HAP-1 (cell line): Measurements from ENCODE around the gene GPR32.

ENCODE experiments used
- DNase-seq, 2 experiments: peaks; one replicate each; pipeline ENCODE4 v3.0.0-alpha.2; 2016 to 2020; ENCODE audit warnings: low spot score in 2 of 2
- H3K27me3 ChIP-seq: fragments of 250-450 bp; sonication (Bioruptor Pico); 2 replicates; pipeline ENCODE4 v1.5.1; 2020; ENCODE audit warnings: low read depth, mild to moderate bottlenecking, moderate library complexity
- H3K36me3 ChIP-seq: fragments of 250-450 bp; sonication (Bioruptor Pico); replicated peaks from 2 replicates; pipeline ENCODE4 v1.5.1; 2020; ENCODE audit warnings: mild to moderate bottlenecking
- H3K4me1 ChIP-seq: fragments of 250-450 bp; sonication (Bioruptor Pico); 2 replicates; pipeline ENCODE4 v1.5.1; 2020; ENCODE audit warnings: mild to moderate bottlenecking
- H3K4me3 ChIP-seq: fragments of 250-450 bp; sonication (Bioruptor Pico); 2 replicates; pipeline ENCODE4 v1.5.1; 2020; ENCODE audit warnings: mild to moderate bottlenecking, moderate library complexity
- H3K9me3 ChIP-seq: fragments of 250-450 bp; sonication (Bioruptor Pico); 2 replicates; pipeline ENCODE4 v1.5.1; 2020; ENCODE audit warnings: mild to moderate bottlenecking, moderate library complexity
- in situ Hi-C: fragments of 300-500 bp; cut with MboI; formaldehyde crosslinking; loops from 3 replicates; pipeline ENCODE4 v1.14.3; 2020; ENCODE audit warnings: low sequenced_read_pairs, inconsistent platforms, mixed read lengths

GPR32 gene

DNA sequence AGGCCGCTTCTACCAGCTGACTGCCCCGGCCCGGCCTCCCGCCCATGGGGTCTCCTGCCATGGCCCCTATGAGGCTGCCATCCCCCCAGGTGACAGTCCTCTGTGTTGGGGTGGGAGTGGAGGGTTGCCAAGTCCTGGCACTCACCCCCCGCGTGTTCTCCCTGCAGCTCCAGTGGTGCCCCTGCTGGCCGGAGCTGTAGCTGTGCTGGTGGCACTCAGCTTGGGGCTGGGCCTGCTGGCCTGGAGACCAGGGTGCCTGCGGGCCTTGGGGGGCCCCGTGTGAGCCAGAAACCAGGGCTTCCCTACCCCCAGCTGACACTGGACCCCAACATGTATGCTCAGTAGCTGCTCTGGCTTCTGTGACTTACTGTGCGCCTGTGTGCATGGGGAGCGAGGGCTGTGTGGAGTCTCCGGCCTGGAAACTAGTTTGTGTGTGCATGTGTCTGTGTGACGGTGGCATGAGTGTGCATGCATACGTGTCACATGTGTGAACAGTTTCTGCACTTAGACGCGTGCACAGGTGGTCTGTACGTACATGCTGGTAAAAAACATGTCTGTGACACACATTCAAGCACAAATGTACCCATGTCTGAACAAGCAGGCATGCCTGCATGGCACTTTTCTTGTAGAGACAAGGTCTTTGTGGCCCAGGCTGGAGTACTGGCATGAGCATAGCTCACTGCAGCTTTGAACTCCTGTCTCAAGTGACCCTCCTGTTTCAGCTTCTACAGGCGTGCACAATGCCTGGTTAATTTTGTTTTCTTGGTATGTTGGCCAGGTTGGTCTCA lies 24.8 kb downstream of the GPR32 start:
- Histone ChIP-seq H3K36me3 (peaks cover 36% of the 10 kb centered on the region), H3K4me1 (no peaks in the 10 kb centered on the region), H3K4me3 (no peak overlapping the region), H3K9me3 (no peaks in the 10 kb centered on the region), H3K27me3 (no peaks in the 10 kb centered on the region)
- DNase-seq, result peak in 1 of 2 experiments; percentile 76
- in situ Hi-C loops, result no loop called here

DNA sequence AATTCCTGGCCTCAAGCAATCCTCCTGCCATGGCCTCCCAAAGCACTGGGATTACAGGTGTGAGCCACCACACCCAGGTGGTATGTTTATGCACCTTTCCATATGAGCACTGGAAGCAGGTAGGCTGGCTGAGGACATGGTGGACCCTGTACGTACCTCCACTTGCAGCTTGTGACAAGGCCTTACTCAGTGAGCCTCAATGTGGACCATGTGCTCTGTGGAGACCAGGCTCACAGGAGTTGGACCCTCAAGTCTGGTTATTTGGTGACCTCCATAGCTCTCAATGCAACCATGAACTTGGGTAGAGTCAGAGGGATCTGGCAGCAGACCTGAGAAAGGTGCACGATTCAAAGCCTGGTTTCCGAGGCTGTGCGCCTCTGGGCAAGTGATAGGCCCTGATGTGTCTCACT lies 25.4 kb downstream of the GPR32 start:
- in situ Hi-C loops, result no loop called here
- peaks cover under 1% of the 10 kb centered on the region; the same call in 1 of the 2 replicates for H3K4me1 ChIP-seq

DNA sequence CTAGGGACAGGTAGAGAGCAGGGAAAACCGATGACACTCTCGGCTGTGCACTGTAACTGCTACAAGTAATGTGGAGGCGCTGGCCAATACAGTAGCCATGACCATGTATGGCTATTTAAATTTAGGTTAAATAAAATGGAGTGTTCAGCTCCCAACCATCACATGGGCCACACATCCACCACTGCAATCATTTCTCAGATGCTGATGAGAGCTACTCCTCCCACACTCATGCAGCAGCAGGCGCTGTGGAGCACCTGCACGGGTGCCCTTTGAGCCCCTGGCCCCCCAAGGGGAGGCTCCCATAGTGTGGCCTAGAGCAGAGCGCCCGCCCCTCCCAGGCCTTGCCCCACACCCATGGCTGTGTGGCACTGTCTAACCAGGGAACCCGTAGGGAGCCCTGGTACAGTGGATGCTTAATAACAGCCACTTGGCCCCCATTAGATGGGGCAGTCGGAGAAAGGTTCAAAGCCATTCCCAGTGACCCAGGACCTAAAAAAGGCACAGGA lies 25.9 kb downstream of the GPR32 start:
- Histone ChIP-seq H3K9me3 (no peaks in the 10 kb centered on the region), H3K4me3 (no peak overlapping the region), H3K27me3 (no peaks in the 10 kb centered on the region), H3K4me1 (peaks cover 4% of the 10 kb centered on the region; the same call in 1 of the 2 replicates), H3K36me3 (peaks cover 46% of the 10 kb centered on the region)
- in situ Hi-C loops, result no loop called here
- peak in 1 of 2 experiments; percentile 57 for DNase-seq

More for the DNA sequence above, 25.4 kb downstream of the GPR32 start:
- no peaks in the 10 kb centered on the region for H3K9me3 ChIP-seq
- DNase-seq, result no peak
- H3K27me3 ChIP-seq, result no peaks in the 10 kb centered on the region
- no peak overlapping the region for H3K4me3 ChIP-seq
- H3K36me3 ChIP-seq, result peaks cover 40% of the 10 kb centered on the region

DNA sequence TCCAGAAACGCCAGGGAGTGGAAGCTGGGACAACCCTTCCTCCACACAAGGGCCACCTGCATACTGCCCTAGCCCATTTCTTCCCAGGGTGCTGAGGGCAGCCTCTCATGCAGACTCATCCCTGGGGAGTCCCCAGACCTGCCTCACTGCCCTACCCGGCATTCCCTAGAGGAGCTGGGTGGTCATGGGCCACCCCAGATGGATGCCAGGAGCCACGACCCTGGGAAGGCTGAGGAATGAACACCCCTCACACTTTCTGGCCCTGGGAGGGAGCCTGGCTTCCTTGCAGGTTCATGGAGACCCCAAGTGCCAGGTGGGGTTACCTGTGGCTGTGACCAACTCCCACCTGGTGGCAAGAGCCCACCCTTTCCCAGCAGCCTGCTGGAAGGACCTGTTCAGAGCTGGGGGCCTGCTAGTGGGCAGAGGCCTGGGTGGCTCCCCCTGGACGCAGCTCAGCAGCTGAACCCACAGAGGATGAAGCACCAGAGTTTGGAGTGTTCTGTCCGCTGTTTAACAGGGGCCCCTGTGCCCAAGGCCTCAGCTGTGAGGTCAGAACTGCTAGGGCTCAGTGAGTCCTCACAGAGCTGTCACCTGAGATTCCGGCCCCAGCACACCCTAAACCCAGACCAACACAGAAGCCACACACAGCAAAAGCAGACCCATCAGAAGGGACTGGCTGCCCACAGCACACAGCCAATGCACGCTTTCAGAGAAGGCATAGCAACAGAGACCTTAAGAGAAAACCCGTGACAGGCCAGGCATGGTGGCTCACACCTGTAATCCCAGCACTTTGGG lies 26.6 kb downstream of the GPR32 start:
- Histone ChIP-seq H3K27me3 (no peaks in the 10 kb centered on the region), H3K4me1 (peaks cover 5% of the 10 kb centered on the region), H3K36me3 (peaks cover 52% of the 10 kb centered on the region), H3K4me3 (no peak overlapping the region), H3K9me3 (no peaks in the 10 kb centered on the region)
- DNase-seq, result no peak
- in situ Hi-C loops, result no loop called here

DNA sequence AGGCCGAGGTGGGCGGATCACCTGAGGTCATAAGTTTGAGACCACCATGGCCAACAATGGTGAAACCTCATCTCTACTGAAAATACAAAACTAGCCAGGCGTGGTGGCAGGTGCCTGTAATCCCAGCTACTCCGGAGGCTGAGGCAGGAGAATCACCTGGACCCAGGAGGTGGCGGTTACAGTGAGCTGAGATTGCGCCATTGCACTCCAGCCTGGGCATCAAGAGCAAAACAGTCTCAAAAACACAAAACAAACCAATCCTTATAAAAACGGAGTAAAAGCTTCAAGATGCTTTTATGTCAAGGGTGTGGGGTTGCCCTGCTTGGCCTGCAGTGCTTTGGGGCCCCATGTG lies 27.1 kb downstream of the GPR32 start:
- in situ Hi-C loops, result no loop called here

DNA sequence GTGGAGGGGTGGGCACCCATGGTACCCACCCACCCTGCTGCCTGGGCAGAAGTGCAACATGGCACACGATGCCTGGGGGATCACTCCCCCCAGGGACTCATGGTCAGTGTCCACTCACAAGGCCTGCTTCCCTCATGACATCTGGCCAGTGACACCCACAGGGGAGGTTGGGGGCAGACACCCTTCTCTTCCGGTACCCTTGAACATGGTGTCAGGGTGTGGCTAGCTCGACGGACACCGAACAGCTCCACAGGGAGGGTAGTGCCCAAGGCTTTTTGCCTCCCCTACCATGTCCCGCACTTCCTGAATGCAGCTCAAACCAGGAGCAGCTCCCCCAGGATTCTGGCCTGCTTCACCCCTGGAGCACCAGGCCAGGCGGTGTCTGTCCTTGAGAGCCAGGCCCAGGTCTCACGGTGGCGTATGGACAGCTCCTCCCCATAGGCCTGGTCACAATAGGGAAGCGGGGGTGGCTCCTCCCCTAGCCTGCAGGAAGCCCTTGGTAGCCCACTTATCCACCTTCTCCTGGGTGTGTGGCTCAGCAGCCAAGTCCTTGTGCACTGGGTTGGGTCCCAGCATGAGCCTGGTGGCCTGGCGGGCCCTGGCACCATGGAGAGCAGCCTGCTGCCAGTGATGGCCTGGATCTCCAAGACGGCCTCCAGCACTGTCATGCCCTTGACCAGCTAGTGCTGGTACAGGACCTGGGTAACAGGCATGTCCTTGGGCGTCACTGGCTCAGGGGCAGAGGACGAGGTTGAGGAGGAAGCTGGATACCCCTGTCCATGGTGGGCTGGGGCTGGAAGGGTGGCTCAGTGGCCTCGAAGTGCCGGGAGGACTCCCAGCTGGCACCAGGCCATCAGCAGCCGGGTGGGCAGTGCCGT lies 27.8 kb downstream of the GPR32 start:
- in situ Hi-C loops, result no loop called here
- H3K36me3 ChIP-seq, result peaks cover 64% of the 10 kb centered on the region

More for the DNA sequence above, 27.1 kb downstream of the GPR32 start:
- H3K4me1 ChIP-seq, result peaks cover 11% of the 10 kb centered on the region
- no peak overlapping the region for H3K4me3 ChIP-seq
- DNase-seq, result no peak
- H3K9me3 ChIP-seq, result no peaks in the 10 kb centered on the region
- no peaks in the 10 kb centered on the region for H3K27me3 ChIP-seq
- peaks cover 58% of the 10 kb centered on the region for H3K36me3 ChIP-seq

DNA sequence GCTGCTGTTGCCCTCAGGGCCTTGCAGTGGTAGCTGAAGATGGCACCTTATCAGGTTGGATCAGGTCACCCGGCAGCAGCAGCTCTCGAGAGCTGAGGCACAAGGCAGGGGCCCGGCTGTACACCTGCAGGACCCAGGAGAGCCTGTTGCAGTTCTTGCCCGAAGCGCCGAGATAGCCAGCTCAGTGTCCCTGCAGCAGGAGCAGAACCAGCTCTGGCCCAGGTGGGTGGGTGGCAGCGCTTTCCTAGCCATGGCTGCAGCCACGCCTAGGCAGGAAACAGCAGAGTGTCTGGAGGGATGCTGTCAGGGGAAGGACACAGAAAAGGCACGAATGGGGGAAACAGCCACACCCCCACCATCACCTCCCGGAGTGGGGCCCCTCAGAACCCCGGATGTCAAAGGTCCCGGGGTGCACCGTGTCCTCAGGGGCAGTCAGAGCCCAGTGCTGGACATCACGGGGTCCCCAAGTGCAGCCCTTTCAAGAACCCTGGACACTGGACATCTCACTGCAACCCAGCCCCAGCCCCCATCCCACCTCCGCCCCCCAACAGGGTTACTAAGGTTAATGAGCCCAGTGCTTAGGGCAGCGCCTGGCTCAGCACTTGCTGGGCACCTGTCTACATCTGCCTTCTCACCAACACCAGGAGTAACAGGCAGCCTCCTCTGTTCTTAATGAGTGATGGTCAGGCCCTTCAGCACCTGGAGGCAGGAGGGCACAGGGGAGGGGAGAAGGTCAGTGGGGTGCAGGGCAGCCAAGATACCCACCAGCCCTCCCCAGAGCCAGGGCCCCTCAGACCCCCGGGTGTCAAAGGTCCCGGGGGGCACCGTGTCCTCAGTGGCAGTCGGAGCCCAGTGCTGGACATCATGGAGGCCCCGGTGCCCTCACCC lies 28.6 kb downstream of the GPR32 start:
- no peak for DNase-seq
- no peaks in the 10 kb centered on the region for H3K27me3 ChIP-seq
- H3K4me3 ChIP-seq, result no peak overlapping the region
- H3K36me3 ChIP-seq, result peaks cover 72% of the 10 kb centered on the region
- H3K9me3 ChIP-seq, result no peaks in the 10 kb centered on the region
- peaks cover 17% of the 10 kb centered on the region for H3K4me1 ChIP-seq
- in situ Hi-C loops, result no loop called here

More for the DNA sequence above, 27.8 kb downstream of the GPR32 start:
- H3K27me3 ChIP-seq, result no peaks in the 10 kb centered on the region
- H3K4me1 ChIP-seq, result peaks cover 17% of the 10 kb centered on the region
- H3K9me3 ChIP-seq, result no peaks in the 10 kb centered on the region
- DNase-seq, result no peak
- H3K4me3 ChIP-seq, result no peak overlapping the region

DNA sequence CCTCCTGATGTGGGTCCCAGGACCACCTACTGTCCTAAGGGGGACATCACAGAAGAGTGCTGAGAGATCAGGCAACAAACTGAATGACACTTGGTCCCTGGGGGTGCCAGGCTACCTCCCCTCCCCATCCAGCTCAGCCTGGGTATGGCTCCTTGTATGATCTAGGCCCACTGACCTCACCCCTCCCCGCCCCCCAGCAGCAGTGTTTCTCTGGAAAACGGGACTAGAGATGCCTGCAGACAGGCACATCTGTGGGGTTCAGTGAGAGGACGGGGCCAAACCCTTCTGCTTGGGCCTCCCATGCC lies 29.2 kb downstream of the GPR32 start:
- in situ Hi-C loops, result no loop called here
- Histone ChIP-seq H3K4me1 (peaks cover 17% of the 10 kb centered on the region), H3K36me3 (peaks cover 75% of the 10 kb centered on the region), H3K4me3 (no peak overlapping the region), H3K9me3 (no peaks in the 10 kb centered on the region), H3K27me3 (no peaks in the 10 kb centered on the region)
- no peak for DNase-seq

DNA sequence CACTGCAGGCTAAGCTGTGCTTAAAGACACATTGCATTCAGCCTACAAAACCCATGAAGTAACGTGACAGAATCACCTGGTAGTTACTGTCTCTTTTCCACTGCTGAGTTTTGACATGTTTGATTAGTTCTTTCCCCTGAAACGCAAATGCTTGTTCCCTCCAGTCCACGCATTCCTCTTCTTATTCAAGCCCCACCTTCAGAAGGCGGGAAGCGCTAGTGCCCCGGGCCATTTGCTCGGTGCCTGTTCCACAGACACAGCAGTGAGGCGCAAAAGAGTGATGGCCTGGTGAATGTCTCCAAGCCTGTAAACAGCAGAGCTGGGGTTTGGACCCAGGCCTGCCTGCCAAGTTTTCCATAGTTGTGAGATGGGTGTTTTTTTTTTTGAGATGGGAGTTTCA lies 30.8 kb downstream of the GPR32 start:
- DNase-seq, result peak in 1 of 2 experiments; percentile 70
- Histone ChIP-seq H3K9me3 (no peaks in the 10 kb centered on the region), H3K4me1 (peaks cover 25% of the 10 kb centered on the region), H3K36me3 (peaks cover 78% of the 10 kb centered on the region), H3K4me3 (no peak overlapping the region), H3K27me3 (no peaks in the 10 kb centered on the region)
- in situ Hi-C loops, result no loop called here

DNA sequence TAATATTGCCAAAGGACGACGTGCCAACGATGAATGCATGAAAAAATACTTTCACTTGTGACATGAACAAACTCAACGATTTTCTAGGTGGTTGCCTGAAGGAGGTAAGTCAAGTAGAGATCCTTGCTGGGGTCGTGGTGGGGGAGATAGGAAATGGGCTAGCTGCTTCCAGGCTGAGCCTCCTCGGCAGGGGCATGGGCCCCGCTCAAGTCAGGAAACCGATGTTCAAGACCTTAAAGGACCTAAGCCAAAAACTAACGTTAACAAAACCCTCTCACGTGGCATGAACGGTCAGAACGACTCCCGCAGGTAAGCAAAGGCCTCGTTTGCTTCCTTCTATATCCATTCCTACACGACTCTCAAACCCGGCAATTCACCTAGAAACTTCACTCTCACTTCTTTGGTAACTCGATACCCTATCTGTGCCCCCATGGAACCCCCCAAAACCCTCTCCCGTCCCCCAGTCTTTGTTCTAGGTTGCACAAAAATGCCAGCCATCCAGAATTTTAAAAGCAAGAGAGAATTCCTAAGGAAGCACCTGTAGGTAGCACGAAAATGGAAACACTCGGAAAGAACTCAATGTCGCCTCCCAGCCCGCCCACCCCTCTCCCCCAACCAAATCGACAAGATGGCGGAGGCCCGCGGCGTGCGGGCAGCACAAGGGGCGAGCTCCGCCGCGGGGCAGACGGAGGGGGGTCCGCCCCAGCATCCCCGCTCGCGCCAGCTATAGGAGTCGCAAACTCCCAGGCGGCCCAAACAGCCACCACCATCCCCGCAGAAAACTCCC lies 33.6 kb downstream of the GPR32 start:
- peaks cover 55% of the 10 kb centered on the region for H3K36me3 ChIP-seq
- peak in 1 of 2 experiments; percentile 58 for DNase-seq
- H3K4me3 ChIP-seq, result peak overlapping the region; percentile 100
- in situ Hi-C loops, result no loop called here
- no peaks in the 10 kb centered on the region for H3K27me3 ChIP-seq
- no peaks in the 10 kb centered on the region for H3K9me3 ChIP-seq
- peaks cover 25% of the 10 kb centered on the region for H3K4me1 ChIP-seq

DNA sequence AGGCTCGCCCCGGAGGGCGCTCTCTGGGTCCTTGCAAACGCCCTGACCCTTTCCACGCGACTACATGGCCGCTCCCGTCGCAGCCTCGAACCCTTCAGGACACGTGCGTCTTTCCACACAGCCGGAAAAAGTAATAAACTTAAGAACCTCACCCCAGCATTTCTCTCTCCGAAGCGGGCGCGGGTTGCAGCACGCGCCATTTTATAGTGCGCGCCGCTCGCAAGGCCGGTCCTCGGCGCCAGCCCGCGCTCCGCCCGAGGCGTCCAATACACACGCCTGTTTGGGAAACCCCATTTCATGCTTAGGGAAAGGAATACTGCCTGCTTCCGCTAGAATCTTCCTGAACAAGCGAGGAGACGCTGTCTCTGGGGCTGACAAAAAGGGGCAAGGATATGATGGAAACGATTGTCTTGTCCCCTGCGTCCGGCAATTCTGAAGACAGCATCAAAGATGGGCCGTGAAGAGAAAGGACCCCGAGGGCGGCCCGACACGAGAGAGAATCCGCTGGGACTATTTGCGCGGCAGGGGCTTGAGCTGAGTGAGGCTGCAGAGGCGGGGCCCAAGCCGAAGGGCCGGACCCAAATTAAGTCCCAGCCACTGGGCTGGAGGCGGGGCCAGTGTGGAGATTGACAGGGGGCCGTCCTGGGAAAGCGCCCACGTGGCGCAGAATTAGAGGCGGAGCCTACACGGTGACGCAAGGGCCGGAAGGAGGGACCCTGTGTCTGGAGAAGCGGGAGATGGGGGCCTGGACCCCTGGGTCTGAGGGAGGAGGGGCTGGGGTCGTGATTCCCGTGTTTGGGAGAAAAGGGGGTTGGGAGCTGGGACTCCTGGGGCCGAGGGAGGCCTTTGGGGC lies 34.4 kb downstream of the GPR32 start:
- peaks cover 46% of the 10 kb centered on the region for H3K36me3 ChIP-seq
- H3K4me3 ChIP-seq, result peak overlapping the region; percentile 100
- H3K9me3 ChIP-seq, result no peaks in the 10 kb centered on the region
- H3K27me3 ChIP-seq, result no peaks in the 10 kb centered on the region
- peaks cover 25% of the 10 kb centered on the region for H3K4me1 ChIP-seq
- peak; percentile 96 to 99 for DNase-seq
- in situ Hi-C loops, result no loop called here
